Right cardiac atrium (tissue), 5 donors: ENCODE results near the gene QRFPR. TPM values are rescaled to one million over a fixed set of nuclear protein-coding genes. Genes with fewer than 3 reads are reported as not detected.

Source experiments
- ATAC-seq, 2 donors: fragments of 200-7000 bp; cut with Tn5 transposase; one replicate each; pipeline versions ENCODE4 v1.8.0 to v1.9.1; 2020; ENCODE audit warnings: moderate library complexity in 2 of 2, mild to moderate bottlenecking in 1 of 2
- DNase-seq, 3 donors: peaks; one replicate each; pipeline ENCODE4 v3.0.0-alpha.2; 2020
- H3K27ac ChIP-seq: one replicate; pipeline ENCODE4 v1.5.1; 2013; ENCODE audit warnings: mild to moderate bottlenecking, low read length, control low read depth, moderate library complexity
- H3K27me3 ChIP-seq: one replicate; pipeline ENCODE4 v1.6.1; 2013; ENCODE audit not compliant: control insufficient read depth, insufficient read depth
- H3K4me1 ChIP-seq: one replicate; pipeline ENCODE4 v1.6.1; 2013; ENCODE audit warnings: low read length; ENCODE audit not compliant: control insufficient read depth, insufficient read depth
- H3K4me3 ChIP-seq: one replicate; pipeline ENCODE4 v1.5.1; 2013; ENCODE audit warnings: low read length, control low read depth
- H3K9me3 ChIP-seq: one replicate; pipeline ENCODE4 v1.6.1; 2013; ENCODE audit warnings: low read length; ENCODE audit not compliant: control insufficient read depth
- WGBS: extraction: QIAGEN DNeasy Blood & Tissue Kit; methylation state at CpG from one replicate; pipeline ENCODE4 v1.1.7; 2013; 5-methylcytosine and 5-hydroxymethylcytosine counted together
- intact Hi-C, 4 donors: fragments of 100-400 bp; cut with DNase I; formaldehyde crosslinking; loops; one replicate each; pipeline versions ENCODE4 v1.11.0 to v1.14.0; 2022 to 2023
- polyA plus RNA-seq: library from polyadenylated mRNA; stranded (reverse); fragments of 200-250 nt; gene quantifications from one replicate; pipeline ENCODE4 v1.2.3, GENCODE V29; 2013
- total RNA-seq, 4 donors: library from RNA; stranded (reverse); fragmentation: NEBNext Ultra II Directional; extraction: Animal tissue kit (Norgen Biotek cat#: 25700); gene quantifications; one replicate each; pipeline ENCODE4 v1.2.1, GENCODE V29; 2021
- donor health status: healthy with polysubstance abuse.
- donor health status: DM: no; HTN: yes; CAD: no.
- donor health status: DM: no; HTN: no; CAD: no.
- donor health status: DM: no; HTN: yes; CAD: no; lungs with severe emphysema.
- donor health status: DM: yes; HTN: yes; CAD: no.

QRFPR gene
- total and polyA plus RNA-seq, 5 donors, result 0.48 to 1.7 (median 0.84) TPM

GRCh38 chr4:121379276-121379675 is 1.5 kb downstream of the QRFPR start:
- H3K27me3 ChIP-seq, result no peaks in the 10 kb centered on the region
- H3K4me3 ChIP-seq, result no peak overlapping the region
- no peak overlapping the region for H3K27ac ChIP-seq
- DNase-seq (no peak), ATAC-seq (no peak)
- H3K4me1 ChIP-seq, result no peaks in the 10 kb centered on the region
- intact Hi-C loops, result loop anchor here in 2 of 4 donors (10.0 kb wide), 2 partner anchors 346 to 356 kb away; no protein-coding TSS in a partner anchor
- 74% methylated on average over 3 of the region's 3 CpGs for WGBS
- no peaks in the 10 kb centered on the region for H3K9me3 ChIP-seq

- no peaks in the 10 kb centered on the region for H3K4me1 ChIP-seq
- no peak for ATAC-seq
- H3K27me3 ChIP-seq, result no peaks in the 10 kb centered on the region
- DNase-seq, result no peak
- no peak overlapping the region for H3K27ac ChIP-seq
- no peaks in the 10 kb centered on the region for H3K9me3 ChIP-seq
- WGBS, result 45% methylated on average over 2 of the region's 2 CpGs
- H3K4me3 ChIP-seq, result no peak overlapping the region
- intact Hi-C loops, result loop anchor here in 2 of 4 donors (10.0 kb wide), 2 partner anchors 348 to 358 kb away; no protein-coding TSS in a partner anchor
Measured at GRCh38 chr4:121377076-121377475, 3.7 kb downstream of the QRFPR start.

GRCh38 chr4:121376556-121376955 is 4.3 kb downstream of the QRFPR start:
- Histone ChIP-seq H3K27me3 (no peaks in the 10 kb centered on the region), H3K27ac (no peak overlapping the region), H3K4me1 (no peaks in the 10 kb centered on the region), H3K4me3 (no peak overlapping the region), H3K9me3 (no peaks in the 10 kb centered on the region)
- ATAC-seq (no peak), DNase-seq (no peak)
- intact Hi-C loops, result loop anchor here in 2 of 4 donors (10.0 kb wide), 2 partner anchors 348 to 358 kb away; no protein-coding TSS in a partner anchor
- WGBS, result 83% methylated on average over 2 of the region's 2 CpGs

GRCh38 chr4:121376097-121376496 is 4.7 kb downstream of the QRFPR start:
- WGBS, result 72% methylated on average over 1 of the region's 1 CpG
- H3K27ac ChIP-seq, result no peak overlapping the region

GRCh38 chr4:121375262-121375661 is 5.6 kb downstream of the QRFPR start:
- Histone ChIP-seq H3K27me3 (no peaks in the 10 kb centered on the region), H3K4me3 (no peak overlapping the region), H3K9me3 (no peaks in the 10 kb centered on the region), H3K4me1 (no peaks in the 10 kb centered on the region), H3K27ac (no peak overlapping the region)
- no peak for DNase-seq
- intact Hi-C loops, result loop anchor here in 2 of 4 donors (10.0 kb wide), 2 partner anchors 350 to 360 kb away; no protein-coding TSS in a partner anchor
- no peak for ATAC-seq

More at GRCh38 chr4:121376097-121376496, 4.7 kb downstream of the QRFPR start:
- ATAC-seq (no peak), DNase-seq (no peak)
- intact Hi-C loops, result loop anchor here in 2 of 4 donors (10.0 kb wide), 2 partner anchors 349 to 359 kb away; no protein-coding TSS in a partner anchor
- no peaks in the 10 kb centered on the region for H3K4me1 ChIP-seq
- H3K9me3 ChIP-seq, result no peaks in the 10 kb centered on the region
- H3K27me3 ChIP-seq, result no peaks in the 10 kb centered on the region
- no peak overlapping the region for H3K4me3 ChIP-seq

- intact Hi-C loops, result loop anchor here in 3 of 4 donors (5.0 to 10.0 kb wide), 4 partner anchors 48 to 361 kb away; no protein-coding TSS in a partner anchor
- DNase-seq (no peak), ATAC-seq (no peak)
- 68% methylated on average over 6 of the region's 6 CpGs for WGBS
- no peaks in the 10 kb centered on the region for H3K9me3 ChIP-seq
- no peaks in the 10 kb centered on the region for H3K4me1 ChIP-seq
- no peak overlapping the region for H3K4me3 ChIP-seq
- no peak overlapping the region for H3K27ac ChIP-seq
- H3K27me3 ChIP-seq, result no peaks in the 10 kb centered on the region
Measured at GRCh38 chr4:121373841-121374240, 7.0 kb downstream of the QRFPR start.

GRCh38 chr4:121370729-121371325 is 10.0 kb downstream of the QRFPR start:
- peak in 2 of 3 donors; percentile 24 to 58 for DNase-seq
- H3K4me1 ChIP-seq, result no peaks in the 10 kb centered on the region
- intact Hi-C loops, result loop anchor here in 3 of 4 donors (2.0 to 10.0 kb wide), 6 partner anchors 50 to 364 kb away; no protein-coding TSS in a partner anchor
- 75% methylated on average over 1 of the region's 1 CpG for WGBS
- ATAC-seq, result peak in 1 of 2 donors; percentile 44
- no peak overlapping the region for H3K4me3 ChIP-seq
- no peaks in the 10 kb centered on the region for H3K9me3 ChIP-seq
- no peak overlapping the region for H3K27ac ChIP-seq
- H3K27me3 ChIP-seq, result no peaks in the 10 kb centered on the region

- intact Hi-C loops, result no loop called here
- DNase-seq, result no peak
- H3K4me1 ChIP-seq, result no peaks in the 10 kb centered on the region
- ATAC-seq, result no peak
- H3K27ac ChIP-seq, result no peak overlapping the region
- no peaks in the 10 kb centered on the region for H3K9me3 ChIP-seq
- 92% methylated on average over 1 of the region's 1 CpG for WGBS
- no peaks in the 10 kb centered on the region for H3K27me3 ChIP-seq
- H3K4me3 ChIP-seq, result no peak overlapping the region
Measured at GRCh38 chr4:121360495-121360894, 20.3 kb downstream of the QRFPR start.

- no peak overlapping the region for H3K4me3 ChIP-seq
- intact Hi-C loops, result no loop called here
- no peaks in the 10 kb centered on the region for H3K9me3 ChIP-seq
- H3K27me3 ChIP-seq, result no peaks in the 10 kb centered on the region
- H3K27ac ChIP-seq, result no peak overlapping the region
- no peak for DNase-seq
- no peak for ATAC-seq
- H3K4me1 ChIP-seq, result no peaks in the 10 kb centered on the region
Measured at GRCh38 chr4:121358473-121358872, 22.3 kb downstream of the QRFPR start.

- H3K27me3 ChIP-seq, result no peaks in the 10 kb centered on the region
- DNase-seq, result no peak
- intact Hi-C loops, result no loop called here
- no peaks in the 10 kb centered on the region for H3K4me1 ChIP-seq
- no peak overlapping the region for H3K27ac ChIP-seq
- H3K4me3 ChIP-seq, result no peak overlapping the region
- H3K9me3 ChIP-seq, result no peaks in the 10 kb centered on the region
- ATAC-seq, result no peak
Measured at GRCh38 chr4:121353213-121353612, 27.6 kb downstream of the QRFPR start.

- intact Hi-C loops, result no loop called here
- ATAC-seq (no peak), DNase-seq (no peak)
- H3K27me3 ChIP-seq, result no peaks in the 10 kb centered on the region
- 32% methylated on average over 1 of the region's 1 CpG for WGBS
- H3K9me3 ChIP-seq, result no peaks in the 10 kb centered on the region
- no peak overlapping the region for H3K4me3 ChIP-seq
- no peak overlapping the region for H3K27ac ChIP-seq
- H3K4me1 ChIP-seq, result no peaks in the 10 kb centered on the region
Measured at GRCh38 chr4:121344098-121344497, 36.7 kb downstream of the QRFPR start.
